ENCODE measurements around the gene NTRK3. TPM values are rescaled to one million over a fixed set of nuclear protein-coding genes. Genes with fewer than 3 reads are reported as not detected.

Gene NTRK3
- total and polyA plus RNA-seq, 4 donors, result 0.21 to 2.9 (median 0.32) TPM

DNA sequence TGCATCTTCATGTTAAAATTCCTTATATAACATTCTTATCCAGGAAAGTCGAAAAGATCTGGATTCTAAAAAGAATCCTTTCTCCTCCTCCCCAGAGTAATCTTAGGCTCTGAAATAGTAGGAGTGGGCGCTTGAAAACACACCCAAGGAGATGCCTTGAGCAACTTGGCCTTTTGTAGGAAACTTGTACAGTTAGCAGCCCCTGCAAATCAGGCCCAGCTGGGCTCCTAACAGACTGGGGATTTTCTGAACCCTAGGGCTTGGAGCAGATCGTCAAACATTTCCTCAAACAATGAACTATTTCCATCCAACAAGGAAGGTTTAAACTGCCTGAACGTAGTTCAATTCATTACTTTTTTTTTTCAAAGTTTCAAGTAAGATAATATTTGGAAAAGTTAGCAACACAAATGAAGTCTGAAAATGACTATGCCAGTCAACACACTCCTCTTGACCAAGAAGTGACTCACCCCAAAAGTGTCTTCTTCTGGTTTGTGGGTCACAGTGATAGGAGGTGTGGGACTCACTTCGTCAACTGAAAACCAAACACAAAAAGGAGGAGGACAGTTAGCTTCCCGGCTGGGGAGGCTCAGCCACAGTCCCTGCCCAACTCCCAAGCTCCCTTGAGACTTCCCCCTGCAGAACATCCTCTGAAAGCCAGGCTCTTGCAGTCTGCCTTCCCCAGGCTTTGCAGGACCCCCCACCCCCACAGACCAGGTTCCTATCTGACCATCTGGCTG is 129.7 kb downstream of the NTRK3 start:
- 55% methylated on average over 6 of the region's 6 CpGs for WGBS
- Histone ChIP-seq H3K4me3 (ENCODE audit: low read depth in 1 of 3, low read length in 3 of 3) (no peak overlapping the region), H3K27me3 (ENCODE audit: control insufficient read depth in 4 of 4, insufficient read depth in 4 of 4, low read length in 3 of 4) (no peaks in the 10 kb centered on the region), H3K27ac (ENCODE audit: low read depth in 1 of 2, low read length in 2 of 2) (no peak overlapping the region), H3K4me1 (ENCODE audit: control insufficient read depth in 4 of 4, insufficient read depth in 4 of 4, low read length in 3 of 4) (no peaks in the 10 kb centered on the region), H3K9ac (ENCODE audit: low read depth in 1 of 2, low read length in 2 of 2) (no peak overlapping the region), H3K36me3 (ENCODE audit: control insufficient read depth in 4 of 4, insufficient read depth in 3 of 4, low read depth in 1 of 4, low read length in 3 of 4) (no peaks in the 10 kb centered on the region), H3K9me3 (ENCODE audit: control insufficient read depth in 4 of 4, low read length in 3 of 4) (no peaks in the 10 kb centered on the region)
- no peak for TF ChIP-seq JUND (IDR thresholded peaks at IDR 0.05)
- TF ChIP-seq, protein P1, sequence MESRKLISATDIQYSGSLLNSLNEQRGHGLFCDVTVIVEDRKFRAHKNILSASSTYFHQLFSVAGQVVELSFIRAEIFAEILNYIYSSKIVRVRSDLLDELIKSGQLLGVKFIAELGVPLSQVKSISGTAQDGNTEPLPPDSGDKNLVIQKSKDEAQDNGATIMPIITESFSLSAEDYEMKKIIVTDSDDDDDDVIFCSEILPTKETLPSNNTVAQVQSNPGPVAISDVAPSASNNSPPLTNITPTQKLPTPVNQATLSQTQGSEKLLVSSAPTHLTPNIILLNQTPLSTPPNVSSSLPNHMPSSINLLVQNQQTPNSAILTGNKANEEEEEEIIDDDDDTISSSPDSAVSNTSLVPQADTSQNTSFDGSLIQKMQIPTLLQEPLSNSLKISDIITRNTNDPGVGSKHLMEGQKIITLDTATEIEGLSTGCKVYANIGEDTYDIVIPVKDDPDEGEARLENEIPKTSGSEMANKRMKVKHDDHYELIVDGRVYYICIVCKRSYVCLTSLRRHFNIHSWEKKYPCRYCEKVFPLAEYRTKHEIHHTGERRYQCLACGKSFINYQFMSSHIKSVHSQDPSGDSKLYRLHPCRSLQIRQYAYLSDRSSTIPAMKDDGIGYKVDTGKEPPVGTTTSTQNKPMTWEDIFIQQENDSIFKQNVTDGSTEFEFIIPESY (IDR thresholded peaks at IDR 0.05), result no peak
- no peak for TF ChIP-seq FOXA1 (IDR thresholded peaks at IDR 0.05)
- no peak for TF ChIP-seq YY1 (IDR thresholded peaks at IDR 0.05)
- TF ChIP-seq, protein P2, sequence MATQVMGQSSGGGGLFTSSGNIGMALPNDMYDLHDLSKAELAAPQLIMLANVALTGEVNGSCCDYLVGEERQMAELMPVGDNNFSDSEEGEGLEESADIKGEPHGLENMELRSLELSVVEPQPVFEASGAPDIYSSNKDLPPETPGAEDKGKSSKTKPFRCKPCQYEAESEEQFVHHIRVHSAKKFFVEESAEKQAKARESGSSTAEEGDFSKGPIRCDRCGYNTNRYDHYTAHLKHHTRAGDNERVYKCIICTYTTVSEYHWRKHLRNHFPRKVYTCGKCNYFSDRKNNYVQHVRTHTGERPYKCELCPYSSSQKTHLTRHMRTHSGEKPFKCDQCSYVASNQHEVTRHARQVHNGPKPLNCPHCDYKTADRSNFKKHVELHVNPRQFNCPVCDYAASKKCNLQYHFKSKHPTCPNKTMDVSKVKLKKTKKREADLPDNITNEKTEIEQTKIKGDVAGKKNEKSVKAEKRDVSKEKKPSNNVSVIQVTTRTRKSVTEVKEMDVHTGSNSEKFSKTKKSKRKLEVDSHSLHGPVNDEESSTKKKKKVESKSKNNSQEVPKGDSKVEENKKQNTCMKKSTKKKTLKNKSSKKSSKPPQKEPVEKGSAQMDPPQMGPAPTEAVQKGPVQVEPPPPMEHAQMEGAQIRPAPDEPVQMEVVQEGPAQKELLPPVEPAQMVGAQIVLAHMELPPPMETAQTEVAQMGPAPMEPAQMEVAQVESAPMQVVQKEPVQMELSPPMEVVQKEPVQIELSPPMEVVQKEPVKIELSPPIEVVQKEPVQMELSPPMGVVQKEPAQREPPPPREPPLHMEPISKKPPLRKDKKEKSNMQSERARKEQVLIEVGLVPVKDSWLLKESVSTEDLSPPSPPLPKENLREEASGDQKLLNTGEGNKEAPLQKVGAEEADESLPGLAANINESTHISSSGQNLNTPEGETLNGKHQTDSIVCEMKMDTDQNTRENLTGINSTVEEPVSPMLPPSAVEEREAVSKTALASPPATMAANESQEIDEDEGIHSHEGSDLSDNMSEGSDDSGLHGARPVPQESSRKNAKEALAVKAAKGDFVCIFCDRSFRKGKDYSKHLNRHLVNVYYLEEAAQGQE (IDR thresholded peaks at IDR 0.05), result no peak
- TF ChIP-seq FOXA2 (IDR thresholded peaks at IDR 0.05), result no peak
- no peak for TF ChIP-seq HNF4A (conservative IDR thresholded peaks at IDR 0.05)
- no peak for TF ChIP-seq HNF4G (IDR thresholded peaks at IDR 0.05)
- TF ChIP-seq, protein P3, sequence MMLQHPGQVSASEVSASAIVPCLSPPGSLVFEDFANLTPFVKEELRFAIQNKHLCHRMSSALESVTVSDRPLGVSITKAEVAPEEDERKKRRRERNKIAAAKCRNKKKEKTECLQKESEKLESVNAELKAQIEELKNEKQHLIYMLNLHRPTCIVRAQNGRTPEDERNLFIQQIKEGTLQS (IDR thresholded peaks at IDR 0.05), result no peak
- no peak for TF ChIP-seq NR2F2 (IDR thresholded peaks at IDR 0.05)
- no peak for DNase-seq (ENCODE audit: low spot score)

DNA sequence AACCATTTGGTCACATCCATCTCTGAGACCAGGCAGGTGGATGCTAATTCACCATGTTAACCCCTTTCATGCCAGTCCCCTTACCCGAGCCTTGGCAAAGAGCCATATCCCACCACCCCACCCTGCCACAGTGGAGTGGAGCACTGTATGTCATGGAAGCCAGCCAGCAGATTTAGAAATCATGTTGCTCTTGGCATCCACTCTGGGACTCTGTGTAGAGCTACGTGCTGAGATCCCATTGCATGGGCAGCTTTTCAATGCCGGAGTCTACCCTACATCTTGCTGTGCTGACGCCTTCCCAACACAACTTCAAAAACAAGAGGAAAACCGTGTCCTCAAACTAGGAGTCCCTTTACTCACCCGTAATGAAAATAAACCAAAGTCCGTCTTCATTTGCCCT is 131.0 kb downstream of the NTRK3 start:
- H3K4me3 ChIP-seq (ENCODE audit: low read depth in 1 of 3, low read length in 3 of 3), result no peak overlapping the region
- H3K4me1 ChIP-seq (ENCODE audit: control insufficient read depth in 4 of 4, insufficient read depth in 4 of 4, low read length in 3 of 4), result no peaks in the 10 kb centered on the region
- H3K36me3 ChIP-seq (ENCODE audit: control insufficient read depth in 4 of 4, insufficient read depth in 3 of 4, low read depth in 1 of 4, low read length in 3 of 4), result no peaks in the 10 kb centered on the region
- no peak overlapping the region for H3K9ac ChIP-seq (ENCODE audit: low read depth in 1 of 2, low read length in 2 of 2)
- no peaks in the 10 kb centered on the region for H3K9me3 ChIP-seq (ENCODE audit: control insufficient read depth in 4 of 4, low read length in 3 of 4)
- WGBS, result 65% methylated on average over 7 of the region's 7 CpGs
- no peaks in the 10 kb centered on the region for H3K27me3 ChIP-seq (ENCODE audit: control insufficient read depth in 4 of 4, insufficient read depth in 4 of 4, low read length in 3 of 4)
- no peak for DNase-seq (ENCODE audit: low spot score)
- H3K27ac ChIP-seq (ENCODE audit: low read depth in 1 of 2, low read length in 2 of 2), result no peak overlapping the region
- TF ChIP-seq FOXA1 (IDR thresholded peaks at IDR 0.05), result no peak
- TF ChIP-seq, protein P4, sequence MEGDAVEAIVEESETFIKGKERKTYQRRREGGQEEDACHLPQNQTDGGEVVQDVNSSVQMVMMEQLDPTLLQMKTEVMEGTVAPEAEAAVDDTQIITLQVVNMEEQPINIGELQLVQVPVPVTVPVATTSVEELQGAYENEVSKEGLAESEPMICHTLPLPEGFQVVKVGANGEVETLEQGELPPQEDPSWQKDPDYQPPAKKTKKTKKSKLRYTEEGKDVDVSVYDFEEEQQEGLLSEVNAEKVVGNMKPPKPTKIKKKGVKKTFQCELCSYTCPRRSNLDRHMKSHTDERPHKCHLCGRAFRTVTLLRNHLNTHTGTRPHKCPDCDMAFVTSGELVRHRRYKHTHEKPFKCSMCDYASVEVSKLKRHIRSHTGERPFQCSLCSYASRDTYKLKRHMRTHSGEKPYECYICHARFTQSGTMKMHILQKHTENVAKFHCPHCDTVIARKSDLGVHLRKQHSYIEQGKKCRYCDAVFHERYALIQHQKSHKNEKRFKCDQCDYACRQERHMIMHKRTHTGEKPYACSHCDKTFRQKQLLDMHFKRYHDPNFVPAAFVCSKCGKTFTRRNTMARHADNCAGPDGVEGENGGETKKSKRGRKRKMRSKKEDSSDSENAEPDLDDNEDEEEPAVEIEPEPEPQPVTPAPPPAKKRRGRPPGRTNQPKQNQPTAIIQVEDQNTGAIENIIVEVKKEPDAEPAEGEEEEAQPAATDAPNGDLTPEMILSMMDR (IDR thresholded peaks at IDR 0.05; ENCODE audit: low read depth, low read length, missing input control), result no peak
- TF ChIP-seq JUND (IDR thresholded peaks at IDR 0.05), result no peak
- no peak for TF ChIP-seq RXRA (IDR thresholded peaks at IDR 0.05)
- no peak for TF ChIP-seq RAD21 (IDR thresholded peaks at IDR 0.05)
- TF ChIP-seq HNF4G (IDR thresholded peaks at IDR 0.05), result no peak
- no peak for TF ChIP-seq NR2F2 (IDR thresholded peaks at IDR 0.05)
- TF ChIP-seq EGR1 (IDR thresholded peaks at IDR 0.05; ENCODE audit: low read depth in 2 of 2), result no peak
- TF ChIP-seq, protein P5, sequence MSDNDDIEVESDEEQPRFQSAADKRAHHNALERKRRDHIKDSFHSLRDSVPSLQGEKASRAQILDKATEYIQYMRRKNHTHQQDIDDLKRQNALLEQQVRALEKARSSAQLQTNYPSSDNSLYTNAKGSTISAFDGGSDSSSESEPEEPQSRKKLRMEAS (IDR thresholded peaks at IDR 0.05), result no peak
- TF ChIP-seq, protein P1 (IDR thresholded peaks at IDR 0.05), result no peak
- no peak for TF ChIP-seq FOXA2 (IDR thresholded peaks at IDR 0.05)
- TF ChIP-seq, protein P3 (IDR thresholded peaks at IDR 0.05), result no peak
- TF ChIP-seq GABPA (IDR thresholded peaks at IDR 0.05 in 1 of 2, conservative IDR thresholded peaks at IDR 0.05 in 1 of 2), result no peak
- TF ChIP-seq, protein P2 (IDR thresholded peaks at IDR 0.05), result no peak
